NCI-H187 treated with DMSO at 0.1 percent for 48 hours (cell line): ENCODE data around the gene MYRFL.
A peak's percentile ranks its signal among the peaks of the same experiment; 100 is the strongest.
"Not testable (repeated sequence)": the region's sequence is repeated elsewhere in the genome, so short reads cannot be mapped to it uniquely, and the experiment has no call there.

Source experiments
- DNase-seq: peaks from one replicate; lab custom pipeline; 2025; lab: John Stamatoyannopoulos, UW

Gene MYRFL

DNA sequence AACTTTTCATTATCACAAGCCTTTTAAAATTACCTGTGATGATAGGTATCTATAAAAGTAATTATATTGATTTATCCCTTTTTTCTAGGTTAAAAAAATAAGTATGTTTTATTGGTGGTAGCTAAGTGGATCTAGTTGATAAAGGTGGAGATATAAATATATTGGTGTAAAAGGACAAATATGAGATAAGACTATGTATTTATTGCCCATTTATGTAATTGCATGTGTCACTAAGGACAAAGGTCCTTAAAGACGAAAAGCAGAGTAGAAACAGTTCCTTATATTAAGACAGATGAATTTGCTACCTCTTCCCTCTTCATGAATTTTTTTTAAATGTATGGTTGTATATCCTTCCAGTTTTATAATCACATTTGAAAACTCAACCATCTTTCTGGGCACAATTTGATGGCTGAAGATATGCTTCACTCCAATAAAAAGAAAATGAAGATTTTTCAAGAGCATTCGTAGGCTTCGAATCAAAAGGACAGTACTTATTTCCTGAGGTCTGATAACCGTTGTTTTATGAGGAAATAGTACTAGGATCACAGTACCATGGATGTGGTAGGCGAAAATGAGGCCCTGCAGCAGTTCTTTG lies at the start of gene MYRFL:
Gene MYRFL (plus strand): TSS at position 262 of the 595 bp plus-strand sequence. CDS start 291 bp downstream, at position 553.
- DNase-seq = no peak

DNA sequence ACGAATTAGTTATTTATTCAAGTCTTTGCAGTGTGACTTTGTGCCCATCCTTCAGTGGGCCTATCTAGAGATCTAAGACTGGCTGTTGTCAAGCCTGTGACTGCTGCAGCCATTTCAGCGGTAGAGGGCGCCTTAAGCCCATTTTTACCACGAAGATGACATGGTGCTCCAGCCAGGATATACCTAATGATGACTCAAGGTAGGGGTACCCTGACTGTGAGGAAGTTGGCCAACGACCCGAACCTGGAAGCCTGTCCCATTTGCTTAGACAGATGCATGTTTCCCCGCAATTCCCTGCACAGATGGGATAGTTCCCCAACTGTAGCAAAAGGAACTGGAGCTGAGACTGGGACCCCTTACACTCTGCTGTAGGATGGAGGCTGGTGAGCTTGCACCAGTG lies 45.1 kb upstream of the MYRFL start:
- peak; percentile 41 for DNase-seq

DNA sequence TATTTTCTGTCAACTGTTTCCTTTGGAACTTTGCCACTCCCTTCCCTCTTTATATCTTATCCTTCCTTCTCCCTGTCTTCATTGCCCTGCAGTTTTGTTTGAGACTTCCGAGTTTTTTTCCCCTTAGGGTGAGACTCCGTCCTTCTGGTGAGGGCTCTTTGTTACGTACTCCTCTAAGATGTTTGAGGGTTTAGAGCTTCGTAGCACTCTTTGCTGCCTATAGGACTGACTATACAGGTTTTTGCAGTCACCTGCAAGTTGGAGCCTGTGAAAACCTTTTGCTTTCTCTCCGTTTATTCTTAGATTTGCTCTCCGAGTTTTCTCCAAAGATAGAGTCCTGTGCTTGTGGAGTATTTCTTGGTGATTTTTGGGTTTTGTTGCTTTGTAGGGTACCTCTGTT lies 41.7 kb upstream of the MYRFL start:
- no peak for DNase-seq

DNA sequence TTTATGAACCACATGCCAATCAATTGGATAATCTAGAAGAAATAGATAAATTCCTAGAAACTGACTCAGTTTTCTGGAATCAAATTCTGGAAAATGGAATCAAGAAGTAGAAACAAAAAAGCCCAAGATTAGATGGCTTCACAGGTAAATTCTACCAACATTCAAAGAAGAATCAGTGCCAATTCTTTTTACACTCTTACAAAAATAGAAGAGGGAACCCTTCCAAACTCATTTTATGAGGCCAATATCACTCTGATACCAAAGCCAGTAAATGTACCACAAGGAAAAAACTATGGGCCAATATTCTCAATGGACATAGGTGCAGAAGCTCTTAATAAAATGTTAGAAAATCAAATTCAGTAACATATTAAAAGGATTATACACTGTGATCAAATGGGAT lies 35.7 kb upstream of the MYRFL start:
- no peak for DNase-seq

DNA sequence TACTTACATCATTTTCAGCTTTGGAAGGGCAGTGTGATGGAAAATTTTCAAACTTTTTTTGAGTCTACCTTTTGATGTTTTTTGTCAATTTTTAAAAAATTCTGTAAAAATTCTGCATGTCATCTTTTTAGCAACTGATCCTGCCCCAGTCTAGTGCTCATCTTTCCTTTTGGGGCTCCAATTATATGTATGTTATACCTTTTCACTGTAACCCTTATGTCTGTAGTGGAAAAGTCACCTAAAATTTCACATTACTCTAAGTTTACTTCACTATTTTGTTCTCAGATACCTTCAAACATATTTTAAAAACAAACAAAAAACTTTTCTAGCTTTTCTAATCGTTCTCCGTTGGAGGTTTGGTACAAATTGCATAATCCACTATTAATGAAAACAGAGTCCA lies 32.5 kb upstream of the MYRFL start:
- no peak for DNase-seq

GRCh38 chr12:69807101-69807897 lies 17.7 kb upstream of the MYRFL start:
- not testable (repeated sequence) for DNase-seq

- DNase-seq = no peak
Observed at GRCh38 chr12:69810870-69811498, 14.0 kb upstream of the MYRFL start.

DNA sequence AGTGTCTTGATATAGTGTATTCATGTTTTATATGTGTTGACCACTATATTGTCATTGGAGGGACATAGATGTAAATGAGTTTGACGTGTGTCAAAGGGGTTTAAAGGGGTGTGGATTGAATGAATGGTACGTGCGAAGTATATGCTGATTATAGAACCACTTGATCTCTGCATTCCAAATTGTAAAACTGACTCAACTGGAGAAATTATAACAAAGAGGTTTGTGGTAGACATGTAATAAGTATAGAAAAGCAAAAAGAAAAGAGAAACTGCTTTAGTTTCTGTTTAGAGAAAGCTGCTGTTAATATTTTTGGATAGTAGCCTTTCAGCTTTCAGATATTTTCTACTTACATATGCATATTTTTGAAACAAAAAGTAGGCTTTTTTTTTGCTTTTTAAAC lies 8.9 kb upstream of the MYRFL start:
- DNase-seq = no peak

GRCh38 chr12:69821032-69821455 lies 4.0 kb upstream of the MYRFL start:
- no peak for DNase-seq

DNA sequence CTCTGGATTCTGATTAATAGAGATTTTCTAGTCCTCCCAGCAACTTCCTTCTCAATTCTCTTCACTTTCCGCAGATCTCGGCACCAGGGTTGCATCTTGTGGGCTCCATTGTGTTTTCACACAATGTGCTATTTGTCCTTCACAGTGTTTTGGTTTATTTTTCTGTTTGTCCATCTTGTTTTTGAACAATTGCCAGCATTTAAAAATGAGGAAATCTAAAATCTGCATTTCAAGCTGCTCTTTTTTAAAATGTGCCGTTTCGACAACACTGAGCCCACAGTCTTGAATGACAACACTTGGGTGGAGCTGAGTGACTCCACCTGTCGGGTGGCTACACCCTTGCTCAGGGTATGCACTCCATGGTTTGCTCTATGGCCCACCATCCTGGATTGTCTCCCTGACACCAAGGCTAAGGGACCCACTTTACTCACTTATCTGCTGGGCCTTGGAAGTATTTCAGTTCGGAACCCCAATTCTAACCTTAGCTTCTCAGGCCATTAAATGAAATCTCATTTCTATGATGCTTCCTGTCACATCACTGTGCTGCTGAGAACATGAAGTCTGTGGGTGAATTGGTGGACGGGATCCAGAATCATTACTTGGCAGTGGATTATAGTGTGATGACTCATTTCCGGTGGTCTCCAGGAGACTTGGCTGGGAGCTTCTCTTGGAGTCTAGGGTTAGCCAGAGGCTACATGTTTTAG lies 3.4 kb upstream of the MYRFL start:
- no peak for DNase-seq

DNA sequence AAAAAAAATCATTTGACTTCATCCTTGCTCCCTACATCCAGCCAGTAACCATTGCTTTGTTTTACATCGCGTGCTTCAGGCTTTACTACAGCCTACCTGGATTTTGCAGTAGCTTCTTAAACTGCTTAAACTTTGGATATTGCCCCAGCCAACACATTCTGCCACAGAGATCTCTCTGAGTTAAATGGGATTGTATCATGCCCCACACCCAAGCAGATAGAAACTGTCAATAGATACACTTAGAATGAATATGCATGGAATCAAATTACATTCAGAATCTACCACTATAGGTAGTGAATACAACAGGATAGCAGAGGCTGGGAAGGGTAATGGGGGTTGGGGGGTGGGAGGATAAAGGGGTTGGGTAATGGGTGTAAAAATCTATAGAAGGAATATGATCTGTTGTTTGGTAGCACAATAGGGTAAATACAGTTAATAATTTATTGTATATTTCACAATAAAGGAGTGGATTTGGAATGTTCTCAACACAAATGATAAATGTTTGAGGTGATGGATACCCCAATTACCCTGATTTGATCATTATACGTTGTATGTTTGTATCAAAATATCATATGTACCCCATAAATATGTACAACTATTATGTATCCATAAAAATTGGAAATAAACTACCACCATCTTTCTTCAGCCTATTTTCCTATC lies 2.7 kb upstream of the MYRFL start:
- no peak for DNase-seq

GRCh38 chr12:69824028-69824427 lies 999 bp upstream of the MYRFL start:
- no peak for DNase-seq

DNA sequence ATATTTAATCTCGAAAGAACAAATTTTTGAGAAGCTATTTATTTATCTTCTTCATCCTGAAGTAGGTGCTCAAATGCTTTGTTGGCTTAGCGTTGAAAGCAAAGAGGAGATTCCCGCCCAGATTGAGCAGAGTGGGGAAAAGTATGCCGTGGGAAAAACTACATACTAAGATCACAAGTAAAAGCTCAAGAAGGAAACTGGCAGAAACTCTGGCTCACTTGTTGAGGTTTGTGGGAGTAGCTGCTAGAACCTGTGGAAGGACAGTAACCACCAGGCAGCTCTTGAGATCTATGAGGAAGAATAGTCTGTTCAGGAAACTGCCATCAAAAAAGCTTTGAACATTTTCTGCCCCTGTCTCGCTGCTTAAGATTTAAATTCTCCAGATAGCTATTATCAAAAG lies 3.9 kb downstream of the MYRFL start:
- no peak for DNase-seq

- DNase-seq = no peak
Observed at GRCh38 chr12:69833696-69834095, 8.7 kb downstream of the MYRFL start.

GRCh38 chr12:69834147-69834546 lies 9.1 kb downstream of the MYRFL start:
- DNase-seq = no peak

- DNase-seq = no peak
Observed at GRCh38 chr12:69834576-69834975, 9.5 kb downstream of the MYRFL start.

DNA sequence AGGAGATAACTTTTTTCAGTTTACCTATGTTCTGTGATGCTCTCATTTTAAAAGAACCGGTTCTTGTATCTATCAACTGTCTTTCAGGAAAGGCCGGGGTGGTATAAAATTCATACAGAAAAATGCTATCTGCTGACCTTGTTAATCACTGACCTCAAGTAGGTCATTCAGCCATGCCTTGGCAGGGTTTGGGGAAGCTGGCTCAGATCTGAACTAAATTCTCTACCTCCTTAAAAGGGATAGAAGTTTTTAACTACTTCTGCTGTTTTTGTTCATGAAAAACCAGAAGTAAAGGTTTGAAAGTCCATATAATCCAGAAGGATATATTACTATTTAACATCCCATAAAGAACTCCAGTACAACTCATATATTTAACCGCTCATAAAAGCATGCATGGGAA lies 10.1 kb downstream of the MYRFL start:
- DNase-seq = no peak

DNA sequence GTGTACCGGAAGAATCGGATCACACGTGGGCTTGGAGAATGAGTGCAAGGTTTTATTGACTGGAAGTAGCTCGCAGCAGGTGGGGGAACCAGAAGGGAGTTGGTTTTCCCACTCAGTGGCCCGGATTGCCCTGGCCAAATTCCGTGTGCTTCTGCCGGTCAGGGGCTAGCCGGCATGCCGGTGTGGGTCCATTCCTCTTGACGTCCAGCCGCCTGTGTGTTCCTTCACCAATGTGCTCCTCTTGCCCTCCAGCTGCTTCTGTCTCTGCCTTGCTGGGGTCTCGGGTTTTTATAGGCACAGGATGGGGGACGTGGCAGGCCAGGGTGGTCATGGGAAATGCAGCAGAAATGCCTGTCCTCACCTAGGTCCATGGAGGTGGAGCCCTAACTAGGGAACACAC lies 11.0 kb downstream of the MYRFL start:
- DNase-seq = no peak

DNA sequence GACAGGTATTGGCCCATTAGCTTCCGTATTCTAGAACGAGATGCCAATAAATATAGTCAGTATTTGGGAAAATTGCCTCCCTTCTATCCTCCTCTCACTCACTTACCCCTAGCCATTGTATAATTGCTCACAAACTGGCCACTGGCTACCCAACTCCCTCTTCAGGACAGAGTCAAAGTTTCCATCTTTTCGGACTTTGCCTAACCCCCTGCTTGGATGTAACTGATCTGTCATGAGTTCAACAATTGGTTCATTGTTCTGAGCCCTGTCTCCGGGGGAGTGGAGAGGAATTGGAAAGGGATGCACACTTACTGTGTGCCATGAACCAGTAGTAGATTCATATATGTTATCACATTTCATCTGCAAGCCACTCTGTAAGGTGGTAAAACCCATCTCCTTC lies 12.2 kb downstream of the MYRFL start:
- no peak for DNase-seq

GRCh38 chr12:69837657-69838415 lies 12.8 kb downstream of the MYRFL start:
- no peak for DNase-seq

GRCh38 chr12:69840727-69841126 lies 15.7 kb downstream of the MYRFL start:
- no peak for DNase-seq
